GM19328 (cell line): ENCODE measurements around the gene AJM1.
"Not testable (repeated sequence)": the region's sequence is repeated elsewhere in the genome, so short reads cannot be mapped to it uniquely, and the experiment has no call there.

Experiments used
- ATAC-seq: cut with Tn5 transposase; IDR thresholded peaks from one replicate; pipeline ENCODE4 v1.9.1; 2021; ENCODE audit warnings: mild to moderate bottlenecking, moderate library complexity; ENCODE audit not compliant: unreplicated experiment

AJM1 gene

GRCh38 chr9:136829981-136830885, 12.0 kb upstream of the AJM1 start:
- ATAC-seq = no peak

GRCh38 chr9:136831002-136831719, 11.1 kb upstream of the AJM1 start:
- no peak for ATAC-seq

- ATAC-seq = no peak
These were observed 10.6 kb upstream of the AJM1 start for GRCh38 chr9:136831720-136832104.

GRCh38 chr9:136832581-136832980, 9.7 kb upstream of the AJM1 start:
- ATAC-seq = no peak

GRCh38 chr9:136833381-136834048, 8.8 kb upstream of the AJM1 start:
- not testable (repeated sequence) for ATAC-seq

GRCh38 chr9:136835162-136835931, 6.9 kb upstream of the AJM1 start:
- ATAC-seq = no peak

- no peak for ATAC-seq
These were observed 6.1 kb upstream of the AJM1 start for GRCh38 chr9:136835932-136836904.

- ATAC-seq = no peak
These were observed 5.0 kb upstream of the AJM1 start for GRCh38 chr9:136837146-136837855.

GRCh38 chr9:136837856-136838277, 4.4 kb upstream of the AJM1 start:
- ATAC-seq = not testable (repeated sequence)

GRCh38 chr9:136838314-136839228, 3.7 kb upstream of the AJM1 start:
- no peak for ATAC-seq

- no peak for ATAC-seq
These were observed 2.8 kb upstream of the AJM1 start for GRCh38 chr9:136839229-136840139.

GRCh38 chr9:136840140-136840876, 2.0 kb upstream of the AJM1 start:
- no peak for ATAC-seq

GRCh38 chr9:136840877-136841645, 1.2 kb upstream of the AJM1 start:
- no peak for ATAC-seq

- not testable (repeated sequence) for ATAC-seq
These were observed 465 bp upstream of the AJM1 start for GRCh38 chr9:136841646-136842379.
